Upper lobe of right lung (tissue), 1 donor: ENCODE results near the gene NRXN3. TPM values are rescaled to one million over a fixed set of nuclear protein-coding genes. Genes with fewer than 3 reads are reported as not detected.

Experiments
- ATAC-seq: fragments of 200-7000 bp; cut with Tn5 transposase; one replicate; pipeline ENCODE4 v1.9.1; 2020; ENCODE audit warnings: mild to moderate bottlenecking, moderate library complexity
- DNase-seq: peaks from one replicate; pipeline ENCODE4 v3.0.0-alpha.2; 2020
- H3K27ac ChIP-seq: fragments of 200-600 bp; one replicate; pipeline ENCODE4 v1.8.0; 2022
- H3K27me3 ChIP-seq: fragments of 200-600 bp; one replicate; pipeline ENCODE4 v1.8.0; 2022; ENCODE audit warnings: mild to moderate bottlenecking
- H3K36me3 ChIP-seq: fragments of 200-600 bp; one replicate; pipeline ENCODE4 v1.8.0; 2022
- H3K4me1 ChIP-seq: fragments of 200-600 bp; one replicate; pipeline ENCODE4 v1.8.0; 2022
- H3K4me3 ChIP-seq: fragments of 200-600 bp; one replicate; pipeline ENCODE4 v1.8.0; 2022; ENCODE audit warnings: mild to moderate bottlenecking
- H3K9me3 ChIP-seq: fragments of 200-600 bp; one replicate; pipeline ENCODE4 v1.8.0; 2022
- CTCF ChIP-seq: fragments of 200-600 bp; IDR thresholded peaks from one replicate; pipeline ENCODE4 v1.8.0; 2022; ENCODE audit warnings: antibody characterized with exemption
- intact Hi-C: fragments of 100-400 bp; cut with DNase I; formaldehyde crosslinking; loops from one replicate; pipeline ENCODE4 v1.11.0; 2022
- total RNA-seq: library from RNA; stranded (reverse); fragmentation: NEBNext Ultra II Directional; extraction: Animal tissue kit (Norgen Biotek cat#: 25700); gene quantifications from one replicate; pipeline ENCODE4 v1.2.1, GENCODE V29; 2021
- donor health status: DM: no; HTN: yes; CAD: no; lungs with severe emphysema.

The NRXN3 gene
- total RNA-seq, 1 donor from 2014 or later: 10.0 TPM

- H3K27me3 ChIP-seq: no peaks in the 10 kb centered on the region
- no peaks in the 10 kb centered on the region for H3K9me3 ChIP-seq
- H3K36me3 ChIP-seq: no peaks in the 10 kb centered on the region
- no peak overlapping the region for H3K27ac ChIP-seq
- no peaks in the 10 kb centered on the region for H3K4me1 ChIP-seq
- no peak overlapping the region for H3K4me3 ChIP-seq
- DNase-seq (no peak), ATAC-seq (no peak)
- intact Hi-C loops: no loop called here
- no peak for TF ChIP-seq CTCF
Observed at GRCh38 chr14:79668951-79669350, 1498.8 kb downstream of the NRXN3 start.

GRCh38 chr14:79670811-79671210 lies 1500.6 kb downstream of the NRXN3 start:
- no peaks in the 10 kb centered on the region for H3K27me3 ChIP-seq
- intact Hi-C loops: no loop called here
- H3K36me3 ChIP-seq: no peaks in the 10 kb centered on the region
- H3K27ac ChIP-seq: no peak overlapping the region
- H3K9me3 ChIP-seq: no peaks in the 10 kb centered on the region
- H3K4me3 ChIP-seq: no peak overlapping the region
- DNase-seq: no peak
- no peak for ATAC-seq
- TF ChIP-seq CTCF: no peak
- H3K4me1 ChIP-seq: no peaks in the 10 kb centered on the region

- no peak for TF ChIP-seq CTCF
- no peaks in the 10 kb centered on the region for H3K4me1 ChIP-seq
- no peak overlapping the region for H3K27ac ChIP-seq
- H3K36me3 ChIP-seq: no peaks in the 10 kb centered on the region
- intact Hi-C loops: no loop called here
- ATAC-seq (no peak), DNase-seq (no peak)
- no peaks in the 10 kb centered on the region for H3K27me3 ChIP-seq
- H3K9me3 ChIP-seq: no peaks in the 10 kb centered on the region
- H3K4me3 ChIP-seq: no peak overlapping the region
Observed at GRCh38 chr14:79680087-79680486, 1509.9 kb downstream of the NRXN3 start.

GRCh38 chr14:79686196-79686595 lies 1516.0 kb downstream of the NRXN3 start:
- intact Hi-C loops: no loop called here
- no peak overlapping the region for H3K4me3 ChIP-seq
- no peaks in the 10 kb centered on the region for H3K36me3 ChIP-seq
- no peaks in the 10 kb centered on the region for H3K9me3 ChIP-seq
- no peak overlapping the region for H3K27ac ChIP-seq
- no peak for TF ChIP-seq CTCF
- no peaks in the 10 kb centered on the region for H3K27me3 ChIP-seq
- no peaks in the 10 kb centered on the region for H3K4me1 ChIP-seq
- DNase-seq: no peak
- ATAC-seq: no peak

GRCh38 chr14:79690960-79691359 lies 1520.8 kb downstream of the NRXN3 start:
- no peak overlapping the region for H3K27ac ChIP-seq
- DNase-seq (no peak), ATAC-seq (no peak)
- no peaks in the 10 kb centered on the region for H3K36me3 ChIP-seq
- H3K4me1 ChIP-seq: no peaks in the 10 kb centered on the region
- no peaks in the 10 kb centered on the region for H3K27me3 ChIP-seq
- no peak for TF ChIP-seq CTCF
- H3K4me3 ChIP-seq: no peak overlapping the region
- H3K9me3 ChIP-seq: no peaks in the 10 kb centered on the region
- intact Hi-C loops: no loop called here

GRCh38 chr14:79693935-79694334 lies 1523.8 kb downstream of the NRXN3 start:
- intact Hi-C loops: no loop called here
- ATAC-seq (no peak), DNase-seq (no peak)
- H3K4me1 ChIP-seq: no peaks in the 10 kb centered on the region
- H3K27ac ChIP-seq: no peak overlapping the region
- no peaks in the 10 kb centered on the region for H3K27me3 ChIP-seq
- no peak for TF ChIP-seq CTCF
- no peak overlapping the region for H3K4me3 ChIP-seq
- H3K36me3 ChIP-seq: no peaks in the 10 kb centered on the region
- H3K9me3 ChIP-seq: no peaks in the 10 kb centered on the region
